Suprapubic skin (tissue), 4 donors: ENCODE data around the gene MINDY1. TPM values are rescaled to one million over a fixed set of nuclear protein-coding genes. Genes with fewer than 3 reads are reported as not detected.

Experiments used
- DNase-seq, 2 donors: peaks; one replicate each; pipeline ENCODE4 v3.0.0-alpha.2; 2019; ENCODE audit warnings: low spot score in 2 of 2
- H3K27ac ChIP-seq: fragments of 200-600 bp; sonication (generic); one replicate; pipeline ENCODE4 v1.5.1; 2019
- H3K27me3 ChIP-seq: fragments of 200-600 bp; sonication (generic); one replicate; pipeline ENCODE4 v1.5.1; 2019
- H3K36me3 ChIP-seq: fragments of 200-600 bp; sonication (generic); one replicate; pipeline ENCODE4 v1.5.1; 2019
- H3K4me1 ChIP-seq: fragments of 200-600 bp; sonication (generic); one replicate; pipeline ENCODE4 v1.5.1; 2019
- H3K4me3 ChIP-seq: fragments of 200-600 bp; sonication (generic); one replicate; pipeline ENCODE4 v1.5.1; 2019; ENCODE audit warnings: mild to moderate bottlenecking
- H3K9me3 ChIP-seq: fragments of 200-600 bp; sonication (generic); one replicate; pipeline ENCODE4 v1.5.1; 2019
- CTCF ChIP-seq, 2 donors: fragments of 200-600 bp in 1 of 2; fragments of 450-650 bp in 1 of 2; sonication (generic) in 1 of 2; IDR thresholded peaks; one replicate each; pipeline ENCODE4 v1.5.1; 2016 to 2019; ENCODE audit warnings: antibody characterized with exemption in 2 of 2, mild to moderate bottlenecking in 1 of 2, moderate library complexity in 1 of 2
- EP300 ChIP-seq: sonication (generic); formaldehyde crosslinking; IDR thresholded peaks from one replicate; pipeline ENCODE4 v1.6.1; 2017; ENCODE audit warnings: antibody characterized with exemption
- POLR2A ChIP-seq, 2 donors: fragments of 450-650 bp; IDR thresholded peaks; one replicate each; pipeline ENCODE4 v1.6.1; 2017; ENCODE audit warnings: antibody characterized with exemption in 2 of 2, mild to moderate bottlenecking in 2 of 2, moderate library complexity in 2 of 2
- POLR2AphosphoS5 ChIP-seq, 3 donors: sonication (generic); formaldehyde crosslinking; IDR thresholded peaks; one replicate each; pipeline ENCODE4 v1.6.1; 2017; ENCODE audit warnings: antibody characterized with exemption in 3 of 3
- WGBS: methylation state at CpG from one replicate; pipeline ENCODE4 v1.1.5; 2018; 5-methylcytosine and 5-hydroxymethylcytosine counted together
- total RNA-seq, 4 donors: library from RNA; depleted of rRNA; stranded (reverse); fragments of >200 nt; gene quantifications; one replicate each; pipeline ENCODE4 v1.1.0, GENCODE V29; 2016

The MINDY1 gene
- total RNA-seq, 4 donors from 2014 or later, result 31.7 to 59.1 (median 35.8) TPM

GRCh38 chr1:150966011-150966410, 40.7 kb downstream of the MINDY1 start:
- peaks cover 82% of the 10 kb centered on the region for H3K36me3 ChIP-seq
- 75% methylated on average over 6 of the region's 6 CpGs for WGBS
- no peak for TF ChIP-seq POLR2AphosphoS5 (IDR thresholded peaks at IDR 0.05)
- no peak for TF ChIP-seq CTCF (IDR thresholded peaks at IDR 0.05)
- TF ChIP-seq POLR2A (IDR thresholded peaks at IDR 0.05), result no peak
- TF ChIP-seq EP300, result no peak
- peaks cover 9% of the 10 kb centered on the region for H3K4me1 ChIP-seq
- H3K4me3 ChIP-seq, result no peak overlapping the region
- no peak for DNase-seq
- no peak overlapping the region for H3K27ac ChIP-seq
- no peaks in the 10 kb centered on the region for H3K9me3 ChIP-seq
- H3K27me3 ChIP-seq, result no peaks in the 10 kb centered on the region

- Histone ChIP-seq H3K36me3 (peaks cover 86% of the 10 kb centered on the region), H3K4me1 (peaks cover 5% of the 10 kb centered on the region), H3K27me3 (no peaks in the 10 kb centered on the region), H3K4me3 (no peak overlapping the region), H3K9me3 (no peaks in the 10 kb centered on the region), H3K27ac (no peak overlapping the region)
- DNase-seq, result no peak
- 85% methylated on average over 4 of the region's 4 CpGs for WGBS
- TF ChIP-seq EP300, result no peak
- TF ChIP-seq POLR2A (IDR thresholded peaks at IDR 0.05), result no peak
- TF ChIP-seq POLR2AphosphoS5 (IDR thresholded peaks at IDR 0.05), result no peak
- TF ChIP-seq CTCF (IDR thresholded peaks at IDR 0.05), result no peak
Observed at GRCh38 chr1:150965605-150966004, 41.1 kb downstream of the MINDY1 start.

- Histone ChIP-seq H3K4me3 (no peak overlapping the region), H3K4me1 (no peaks in the 10 kb centered on the region), H3K9me3 (no peaks in the 10 kb centered on the region), H3K27me3 (no peaks in the 10 kb centered on the region), H3K36me3 (peaks cover 100% of the 10 kb centered on the region), H3K27ac (no peak overlapping the region)
- TF ChIP-seq POLR2A (IDR thresholded peaks at IDR 0.05), result no peak
- TF ChIP-seq CTCF (IDR thresholded peaks at IDR 0.05), result no peak
- no peak for TF ChIP-seq POLR2AphosphoS5 (IDR thresholded peaks at IDR 0.05)
- no peak for TF ChIP-seq EP300
- 79% methylated on average over 5 of the region's 5 CpGs for WGBS
- no peak for DNase-seq
Observed at GRCh38 chr1:150964164-150964489, 42.6 kb downstream of the MINDY1 start.

- TF ChIP-seq CTCF (IDR thresholded peaks at IDR 0.05), result no peak
- TF ChIP-seq POLR2AphosphoS5 (IDR thresholded peaks at IDR 0.05), result no peak
- no peak for TF ChIP-seq POLR2A (IDR thresholded peaks at IDR 0.05)
- TF ChIP-seq EP300, result no peak
Observed at GRCh38 chr1:150963321-150964163, 43.2 kb downstream of the MINDY1 start.

GRCh38 chr1:150961756-150962155, 44.9 kb downstream of the MINDY1 start:
- H3K4me3 ChIP-seq, result no peak overlapping the region
- H3K27me3 ChIP-seq, result no peaks in the 10 kb centered on the region
- 71% methylated on average over 4 of the region's 4 CpGs for WGBS
- no peak overlapping the region for H3K27ac ChIP-seq
- H3K36me3 ChIP-seq, result peaks cover 93% of the 10 kb centered on the region
- H3K9me3 ChIP-seq, result no peaks in the 10 kb centered on the region
- TF ChIP-seq POLR2A (IDR thresholded peaks at IDR 0.05) (no peak), EP300 (no peak), POLR2AphosphoS5 (IDR thresholded peaks at IDR 0.05) (no peak), CTCF (IDR thresholded peaks at IDR 0.05) (no peak)
- no peak for DNase-seq
- no peaks in the 10 kb centered on the region for H3K4me1 ChIP-seq

More at GRCh38 chr1:150963321-150964163, 43.2 kb downstream of the MINDY1 start:
- H3K27me3 ChIP-seq, result no peaks in the 10 kb centered on the region
- 84% methylated on average over 10 of the region's 10 CpGs for WGBS
- H3K4me1 ChIP-seq, result no peaks in the 10 kb centered on the region
- H3K4me3 ChIP-seq, result no peak overlapping the region
- H3K9me3 ChIP-seq, result no peaks in the 10 kb centered on the region
- no peak for DNase-seq
- H3K27ac ChIP-seq, result no peak overlapping the region
- H3K36me3 ChIP-seq, result peaks cover 97% of the 10 kb centered on the region
